GM12801 (cell line): ENCODE measurements around the gene KRTAP12-3.

ENCODE experiments used
- TF ChIP-seq, protein P1 (sequence below): IDR thresholded peaks from one replicate; pipeline ENCODE4 v1.5.1; 2011; ENCODE audit warnings: control low read depth; ENCODE audit not compliant: insufficient read length; ENCODE audit errors: extremely low read depth

KRTAP12-3 gene, protein sequence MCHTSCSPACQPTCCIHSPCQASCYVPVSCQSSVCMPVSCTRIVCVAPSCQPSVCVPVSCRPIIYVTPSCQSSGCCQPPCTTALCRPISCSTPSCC

DNA sequence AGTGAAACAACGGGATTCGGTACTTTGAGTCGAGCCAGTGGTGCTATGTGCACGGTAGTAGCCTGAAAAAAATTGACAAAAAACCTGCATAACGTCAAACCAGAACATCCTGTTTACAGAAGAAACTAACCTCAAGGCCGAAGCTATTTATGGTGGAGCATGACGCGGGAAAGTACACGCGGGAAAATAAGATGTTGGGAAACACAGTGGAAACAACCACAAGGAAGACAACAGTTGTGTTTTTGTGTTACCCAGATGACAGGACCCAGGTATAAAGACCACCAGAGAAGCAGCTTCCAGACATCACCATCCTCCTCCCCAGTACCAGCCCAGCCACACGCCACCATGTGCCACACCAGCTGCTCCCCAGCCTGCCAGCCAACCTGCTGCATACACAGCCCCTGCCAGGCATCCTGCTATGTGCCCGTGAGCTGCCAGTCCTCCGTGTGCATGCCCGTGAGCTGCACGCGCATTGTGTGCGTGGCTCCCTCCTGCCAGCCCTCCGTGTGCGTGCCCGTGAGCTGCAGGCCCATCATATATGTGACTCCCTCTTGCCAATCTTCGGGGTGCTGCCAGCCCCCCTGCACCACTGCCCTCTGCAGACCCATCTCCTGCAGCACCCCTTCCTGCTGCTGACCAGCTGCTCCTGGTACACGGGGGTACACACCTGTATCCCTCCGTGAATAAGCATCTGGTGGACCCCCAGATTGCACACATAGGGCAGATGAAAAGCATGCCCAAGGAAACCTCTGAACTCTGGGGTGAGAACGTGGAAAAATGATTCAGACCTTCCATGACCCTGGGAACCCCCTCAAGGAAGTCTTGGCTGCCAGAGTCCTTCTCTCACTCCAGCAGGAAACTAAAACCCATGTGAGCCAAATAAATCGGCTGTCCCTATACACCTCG is at the start of gene KRTAP12-3:
Gene KRTAP12-3, plus strand, starts transcription at position 298 of the 906 bp plus-strand sequence. Its CDS starts 48 bp downstream, at position 346.
- TF ChIP-seq, protein P1, sequence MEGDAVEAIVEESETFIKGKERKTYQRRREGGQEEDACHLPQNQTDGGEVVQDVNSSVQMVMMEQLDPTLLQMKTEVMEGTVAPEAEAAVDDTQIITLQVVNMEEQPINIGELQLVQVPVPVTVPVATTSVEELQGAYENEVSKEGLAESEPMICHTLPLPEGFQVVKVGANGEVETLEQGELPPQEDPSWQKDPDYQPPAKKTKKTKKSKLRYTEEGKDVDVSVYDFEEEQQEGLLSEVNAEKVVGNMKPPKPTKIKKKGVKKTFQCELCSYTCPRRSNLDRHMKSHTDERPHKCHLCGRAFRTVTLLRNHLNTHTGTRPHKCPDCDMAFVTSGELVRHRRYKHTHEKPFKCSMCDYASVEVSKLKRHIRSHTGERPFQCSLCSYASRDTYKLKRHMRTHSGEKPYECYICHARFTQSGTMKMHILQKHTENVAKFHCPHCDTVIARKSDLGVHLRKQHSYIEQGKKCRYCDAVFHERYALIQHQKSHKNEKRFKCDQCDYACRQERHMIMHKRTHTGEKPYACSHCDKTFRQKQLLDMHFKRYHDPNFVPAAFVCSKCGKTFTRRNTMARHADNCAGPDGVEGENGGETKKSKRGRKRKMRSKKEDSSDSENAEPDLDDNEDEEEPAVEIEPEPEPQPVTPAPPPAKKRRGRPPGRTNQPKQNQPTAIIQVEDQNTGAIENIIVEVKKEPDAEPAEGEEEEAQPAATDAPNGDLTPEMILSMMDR = no peak

DNA sequence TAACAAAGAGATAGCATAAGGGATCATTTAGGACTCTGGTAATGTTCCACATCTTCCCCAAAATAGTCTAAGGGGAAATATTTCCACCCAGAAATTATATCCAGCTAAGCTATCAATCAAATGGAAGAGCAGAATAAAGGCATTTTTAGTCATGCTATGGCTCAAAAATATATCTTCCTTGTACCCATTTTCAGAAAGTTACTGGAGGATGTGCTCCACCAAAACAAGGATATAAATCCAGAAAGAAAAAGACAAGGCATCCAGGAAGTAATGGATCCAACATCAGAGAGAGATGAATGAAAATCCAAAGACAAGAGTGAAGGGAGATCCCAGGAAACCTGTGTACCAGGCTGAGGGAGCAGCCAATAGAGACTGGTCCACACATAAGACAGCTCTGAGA is 48.5 kb upstream of the KRTAP12-3 start:
- TF ChIP-seq, protein P1 = no peak

DNA sequence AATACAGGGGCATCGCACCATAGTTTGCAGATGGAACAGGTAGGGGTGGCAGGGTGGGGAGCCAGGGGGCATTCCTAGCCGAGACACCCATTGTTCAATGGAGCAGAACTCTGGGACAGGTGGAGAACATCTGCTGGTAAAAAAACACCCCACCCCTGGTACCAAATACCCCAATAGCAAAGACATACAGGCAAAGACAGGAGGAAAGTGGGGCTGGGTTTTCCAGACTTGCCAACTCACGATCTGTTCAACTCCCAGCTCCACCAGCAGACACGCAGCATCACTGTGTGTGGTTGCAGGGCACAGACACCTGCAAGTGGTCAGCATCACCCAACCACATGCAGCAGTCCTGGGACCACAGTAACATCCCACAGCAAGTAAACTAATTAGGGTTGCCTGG is 46.2 kb upstream of the KRTAP12-3 start:
- TF ChIP-seq, protein P1 = no peak

DNA sequence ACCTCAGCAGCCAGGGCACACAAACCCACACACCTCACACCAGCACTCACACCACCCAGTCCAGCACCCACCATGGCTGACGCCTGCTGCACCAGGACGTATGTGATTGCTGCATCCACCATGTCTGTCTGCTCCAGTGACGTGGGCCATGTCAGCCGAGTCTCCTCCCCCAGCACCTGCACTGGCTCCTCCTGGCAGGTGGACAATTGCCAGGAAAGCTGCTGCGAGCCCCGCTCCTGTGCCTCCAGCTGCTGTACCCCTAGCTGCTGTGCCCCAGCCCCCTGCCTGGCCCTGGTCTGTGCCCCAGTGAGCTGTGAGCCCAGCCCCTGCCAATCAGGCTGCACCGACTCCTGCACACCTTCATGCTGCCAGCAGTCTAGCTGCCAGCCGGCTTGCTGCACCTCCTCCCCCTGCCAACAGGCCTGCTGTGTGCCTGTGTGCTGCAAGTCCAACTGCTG is 45.7 kb upstream of the KRTAP12-3 start, which contains the start of gene KRTAP10-8:
Gene KRTAP10-8, plus strand, starts transcription at position 51 of the 458 bp plus-strand sequence. Its CDS starts 22 bp downstream, at position 73.
- TF ChIP-seq, protein P1 = no peak

DNA sequence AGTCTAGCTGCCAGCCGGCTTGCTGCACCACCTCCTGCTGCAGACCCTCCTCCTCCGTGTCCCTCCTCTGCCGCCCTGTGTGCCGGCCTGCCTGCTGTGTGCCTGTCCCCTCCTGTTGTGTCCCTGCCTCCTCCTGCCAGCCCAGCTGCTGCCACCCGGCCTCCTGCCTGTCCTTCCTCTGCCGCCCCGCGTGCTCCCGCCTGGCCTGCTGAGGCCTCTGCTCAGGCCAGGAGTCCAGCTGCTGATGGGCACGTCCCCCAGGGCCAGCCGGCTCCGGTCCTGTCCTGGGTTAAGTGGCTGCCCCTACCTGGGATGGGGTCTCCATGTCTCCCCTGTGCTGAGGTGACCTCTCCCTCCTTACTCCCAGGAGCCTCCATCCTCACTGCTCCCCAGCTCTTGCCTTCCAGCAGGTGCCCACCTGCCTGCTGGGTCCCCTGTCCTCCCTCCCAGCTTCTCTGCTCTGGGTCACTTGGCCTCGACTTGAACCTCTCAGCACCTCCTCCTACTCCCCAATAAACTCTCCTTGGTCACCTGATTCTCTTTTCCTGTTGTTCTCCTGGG is 45.0 kb upstream of the KRTAP12-3 start:
- TF ChIP-seq, protein P1 = no peak

DNA sequence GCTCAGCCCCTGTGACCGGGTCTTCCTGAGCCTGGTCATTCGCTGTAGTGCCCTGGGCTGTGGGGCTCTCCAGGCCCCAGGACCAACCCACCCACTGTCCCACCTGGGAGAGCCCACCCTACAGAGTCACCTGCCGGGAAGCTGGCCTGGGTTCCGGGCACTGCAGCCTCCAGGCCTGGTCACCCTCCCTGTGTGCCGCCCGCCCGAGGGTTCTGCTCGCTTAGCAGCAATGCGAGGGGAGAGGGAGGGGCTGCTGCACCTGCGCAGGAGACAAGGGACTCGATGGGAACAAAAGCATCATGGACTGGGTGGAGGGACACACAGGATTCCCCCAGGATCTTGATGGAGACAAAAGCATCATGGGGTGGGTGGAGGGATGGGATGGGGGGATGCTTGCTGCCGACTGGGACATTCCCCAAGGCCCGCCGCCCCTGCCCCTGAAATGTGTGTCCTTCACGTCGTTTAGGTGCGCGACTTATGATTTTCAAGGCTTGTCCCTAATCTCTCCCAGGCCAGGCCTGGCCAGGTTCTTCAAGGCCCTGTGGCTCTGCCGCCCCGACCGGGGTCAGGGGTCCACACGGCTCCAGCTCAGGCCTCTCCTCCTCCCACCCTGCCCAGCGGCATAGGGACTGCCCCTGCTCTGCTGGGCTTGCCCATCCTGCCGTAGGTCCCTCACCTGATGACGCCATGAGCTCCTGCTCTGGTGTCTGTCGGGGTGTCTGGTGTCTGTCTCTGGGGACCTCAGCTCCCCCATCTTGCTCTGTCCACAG is 44.2 kb upstream of the KRTAP12-3 start:
- TF ChIP-seq, protein P1 = no peak

DNA sequence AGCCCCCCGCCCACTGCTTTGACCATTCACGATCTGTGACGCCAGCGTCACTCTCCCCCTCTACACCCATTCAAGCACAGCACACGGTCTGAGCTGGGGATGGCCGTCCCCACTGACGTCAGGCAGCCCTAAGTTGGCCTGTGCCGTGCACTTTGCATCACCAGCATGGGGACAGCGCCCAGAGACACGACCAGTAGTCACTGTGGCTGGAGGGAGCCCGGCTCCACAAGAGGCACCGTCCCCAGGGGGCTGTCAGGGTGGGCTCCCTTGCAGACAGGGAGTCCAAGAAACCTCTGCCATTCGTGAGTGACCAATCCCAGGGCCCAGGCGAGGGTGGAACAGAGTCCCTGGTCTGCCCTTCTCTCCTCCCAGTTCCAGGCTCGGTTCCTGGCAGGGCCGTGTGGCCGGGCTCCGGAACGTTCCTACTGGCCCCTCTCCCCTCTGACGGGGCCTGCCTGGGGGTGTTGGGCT is 43.5 kb upstream of the KRTAP12-3 start:
- TF ChIP-seq, protein P1 = no peak
